SK-N-SH treated with all-trans-retinoic acid at 6 μM for 48 hours (cell line): ENCODE data around the gene LTBP2.

Experiments used
- GLIS3 ChIP-seq: fragments of 250-450 bp; sonication (Bioruptor Pico); IDR thresholded peaks from 2 replicates; pipeline ENCODE4 v1.5.0; 2020; ENCODE audit warnings: mild to moderate bottlenecking, moderate library complexity
- ISL1 ChIP-seq: fragments of 250-450 bp; sonication (Bioruptor Pico); IDR thresholded peaks from 2 replicates; pipeline ENCODE4 v2.1.2; 2022; ENCODE audit warnings: mild to moderate bottlenecking, moderate library complexity
- OSR1 ChIP-seq: fragments of 250-450 bp; sonication (Bioruptor Pico); IDR thresholded peaks from 2 replicates; pipeline ENCODE4 v1.8.0; 2022; ENCODE audit warnings: moderate library complexity, mild to moderate bottlenecking, inconsistent platforms
- PATZ1 ChIP-seq: fragments of 250-450 bp; sonication (Bioruptor Pico); IDR thresholded peaks from 2 replicates; pipeline ENCODE4 v1.8.0; 2020; ENCODE audit warnings: mild to moderate bottlenecking, moderate library complexity, borderline replicate concordance
- POU6F1 ChIP-seq: fragments of 250-450 bp; sonication (Bioruptor Pico); IDR thresholded peaks from 2 replicates; pipeline ENCODE4 v1.8.0; 2021; ENCODE audit warnings: low read depth, mild to moderate bottlenecking, moderate library complexity, borderline replicate concordance
- PPARA ChIP-seq: fragments of 250-450 bp; sonication (Bioruptor Pico); IDR thresholded peaks from 2 replicates; pipeline ENCODE4 v1.5.0; 2020; ENCODE audit warnings: mild to moderate bottlenecking, borderline replicate concordance
- RARB ChIP-seq: fragments of 250-450 bp; sonication (Bioruptor Pico); IDR thresholded peaks from 2 replicates; pipeline ENCODE4 v1.8.0; 2021; ENCODE audit warnings: mild to moderate bottlenecking, moderate library complexity
- TCF4 ChIP-seq: fragments of 250-450 bp; sonication (Bioruptor Pico); IDR thresholded peaks from 2 replicates; pipeline ENCODE4 v1.8.0; 2021; ENCODE audit warnings: mild to moderate bottlenecking, moderate library complexity, borderline replicate concordance
- TOX ChIP-seq: fragments of 250-450 bp; sonication (Bioruptor Pico); IDR thresholded peaks from 2 replicates; pipeline ENCODE4 v1.8.0; 2021; ENCODE audit warnings: mild to moderate bottlenecking, moderate library complexity, borderline replicate concordance
- TSHZ2 ChIP-seq: fragments of 250-450 bp; sonication (Bioruptor Pico); IDR thresholded peaks from 2 replicates; pipeline ENCODE4 v1.5.0; 2020; ENCODE audit warnings: mild to moderate bottlenecking, moderate library complexity
- ZC3H10 ChIP-seq: fragments of 250-450 bp; sonication (Bioruptor Pico); IDR thresholded peaks from 2 replicates; pipeline ENCODE4 v1.5.1; 2021; ENCODE audit warnings: mild to moderate bottlenecking, moderate library complexity
- ZFP30 ChIP-seq: fragments of 450-650 bp; formaldehyde crosslinking; IDR thresholded peaks from 2 replicates; pipeline ENCODE4 v1.5.0; 2022; ENCODE audit warnings: mild to moderate bottlenecking, moderate library complexity
- ZNF565 ChIP-seq: fragments of 450-650 bp; formaldehyde crosslinking; conservative IDR thresholded peaks from 2 replicates; pipeline ENCODE4 v1.5.0; 2020; ENCODE audit warnings: low read depth, mild to moderate bottlenecking, moderate library complexity

GRCh38 chr14:74591899-74592298, 20.1 kb downstream of the LTBP2 start:
- TF ChIP-seq TCF4 (CRISPR knock-in tag) = no peak
- TF ChIP-seq ZNF565 (CRISPR knock-in tag) = no peak
- no peak for TF ChIP-seq PATZ1
- no peak for TF ChIP-seq GLIS3 (CRISPR knock-in tag)
- TF ChIP-seq ZFP30 = no peak
- no peak for TF ChIP-seq ISL1 (CRISPR knock-in tag)
- TF ChIP-seq TOX (CRISPR knock-in tag) = no peak
- TF ChIP-seq OSR1 (CRISPR knock-in tag) = no peak
- no peak for TF ChIP-seq POU6F1
- no peak for TF ChIP-seq RARB
- TF ChIP-seq TSHZ2 (CRISPR knock-in tag) = no peak
- TF ChIP-seq PPARA (CRISPR knock-in tag) = no peak
- no peak for TF ChIP-seq ZC3H10 (CRISPR knock-in tag)
